Gastrocnemius medialis (tissue), 4 donors: Measurements from ENCODE around the gene VAMP8. TPM values are rescaled to one million over a fixed set of nuclear protein-coding genes. Genes with fewer than 3 reads are reported as not detected.

ENCODE experiments used
- ATAC-seq, 2 donors: fragments of 150-250 bp; one replicate each; pipeline ENCODE4 v1.9.1; 2016
- DNase-seq, 2 donors: peaks; one replicate each; pipeline ENCODE4 v3.0.0-alpha.2; 2019
- H3K27ac ChIP-seq, 4 donors: fragments of 200-600 bp; sonication (generic); 1 replicate in 1 of 4; 2 replicates in 3 of 4; pipeline ENCODE4 v1.5.1; 2016 to 2018; ENCODE audit warnings: mild to moderate bottlenecking in 2 of 4, moderate library complexity in 1 of 4
- H3K27me3 ChIP-seq, 3 donors: fragments of 200-600 bp; sonication (generic) in 2 of 3; 1 replicate in 1 of 3; 2 replicates in 2 of 3; pipeline versions ENCODE4 v1.5.1 to v1.6.0; 2016 to 2019; ENCODE audit warnings: mild to moderate bottlenecking in 1 of 3, moderate library complexity in 1 of 3
- H3K36me3 ChIP-seq, 2 donors: fragments of 200-600 bp; sonication (generic) in 1 of 2; one replicate each; pipeline ENCODE4 v1.5.1; 2017 to 2018
- H3K4me1 ChIP-seq, 2 donors: fragments of 200-600 bp; sonication (generic) in 1 of 2; one replicate each; pipeline ENCODE4 v1.5.1; 2016 to 2017; ENCODE audit warnings: mild to moderate bottlenecking in 2 of 2
- H3K4me3 ChIP-seq, 4 donors: fragments of 200-600 bp; sonication (generic) in 3 of 4; 1 replicate in 1 of 4; 2 replicates in 3 of 4; pipeline ENCODE4 v1.5.1; 2016 to 2019; ENCODE audit warnings: mild to moderate bottlenecking in 2 of 4
- H3K9me3 ChIP-seq, 3 donors: fragments of 200-600 bp; sonication (generic) in 2 of 3; 1 replicate in 1 of 3; 2 replicates in 2 of 3; pipeline ENCODE4 v1.5.1; 2016 to 2019
- POLR2A ChIP-seq, 2 donors: fragments of 450-650 bp; IDR thresholded peaks; one replicate each; pipeline ENCODE4 v1.6.1; 2017; ENCODE audit warnings: antibody characterized with exemption in 2 of 2, mild to moderate bottlenecking in 2 of 2, moderate library complexity in 2 of 2
- in situ Hi-C, 4 donors: fragments of 200-750 bp; cut with MboI; loops; one replicate each; pipeline versions ENCODE4 v1.15.0 to v1.8.0; 2017; ENCODE audit warnings: low sequenced_read_pairs in 4 of 4
- intact Hi-C: fragments of 100-400 bp; cut with DNase I; formaldehyde crosslinking; loops from one replicate; pipeline ENCODE4 v1.15.1; 2023; ENCODE audit warnings: low total_unique reads
- total RNA-seq, 4 donors: library from RNA; depleted of rRNA; stranded (reverse); fragments of >200 nt; gene quantifications; one replicate each; pipeline versions ENCODE4 v1.1.0 to v1.2.3, GENCODE V29; 2016
- TF ChIP-seq, protein P1 (sequence below), 5 experiments: fragments of 450-650 bp in 3 of 5; fragments of 200-600 bp in 2 of 5; sonication (generic) in 2 of 5; IDR thresholded peaks in 4 of 5; conservative IDR thresholded peaks in 1 of 5; 1 replicate in 4 of 5; 2 replicates in 1 of 5; pipeline ENCODE4 v1.5.1; 2016 to 2019; ENCODE audit warnings: antibody characterized with exemption in 5 of 5, mild to moderate bottlenecking in 3 of 5, moderate library complexity in 3 of 5

Gene VAMP8
- total RNA-seq, 4 donors from 2014 or later: 5.3 to 12.1 (median 7.1) TPM

- H3K27me3 ChIP-seq: no peaks in the 10 kb centered on the region
- in situ Hi-C loops: loop anchor here (10.0 to 25.0 kb wide), 2 partner anchors 456 to 459 kb away; no protein-coding TSS in a partner anchor
- no peaks in the 10 kb centered on the region for H3K4me1 ChIP-seq
- no peak for DNase-seq
- no peak for ATAC-seq
- intact Hi-C loops: no loop called here
- peaks cover 0 to 95% of the 10 kb centered on the region in 2 donors for H3K36me3 ChIP-seq
- no peak for TF ChIP-seq POLR2A (IDR thresholded peaks at IDR 0.05)
- TF ChIP-seq, protein P1, sequence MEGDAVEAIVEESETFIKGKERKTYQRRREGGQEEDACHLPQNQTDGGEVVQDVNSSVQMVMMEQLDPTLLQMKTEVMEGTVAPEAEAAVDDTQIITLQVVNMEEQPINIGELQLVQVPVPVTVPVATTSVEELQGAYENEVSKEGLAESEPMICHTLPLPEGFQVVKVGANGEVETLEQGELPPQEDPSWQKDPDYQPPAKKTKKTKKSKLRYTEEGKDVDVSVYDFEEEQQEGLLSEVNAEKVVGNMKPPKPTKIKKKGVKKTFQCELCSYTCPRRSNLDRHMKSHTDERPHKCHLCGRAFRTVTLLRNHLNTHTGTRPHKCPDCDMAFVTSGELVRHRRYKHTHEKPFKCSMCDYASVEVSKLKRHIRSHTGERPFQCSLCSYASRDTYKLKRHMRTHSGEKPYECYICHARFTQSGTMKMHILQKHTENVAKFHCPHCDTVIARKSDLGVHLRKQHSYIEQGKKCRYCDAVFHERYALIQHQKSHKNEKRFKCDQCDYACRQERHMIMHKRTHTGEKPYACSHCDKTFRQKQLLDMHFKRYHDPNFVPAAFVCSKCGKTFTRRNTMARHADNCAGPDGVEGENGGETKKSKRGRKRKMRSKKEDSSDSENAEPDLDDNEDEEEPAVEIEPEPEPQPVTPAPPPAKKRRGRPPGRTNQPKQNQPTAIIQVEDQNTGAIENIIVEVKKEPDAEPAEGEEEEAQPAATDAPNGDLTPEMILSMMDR (IDR thresholded peaks at IDR 0.05 in 4 of 5, conservative IDR thresholded peaks at IDR 0.05 in 1 of 5): no peak
- no peaks in the 10 kb centered on the region for H3K9me3 ChIP-seq
- no peak overlapping the region for H3K27ac ChIP-seq
- no peak overlapping the region for H3K4me3 ChIP-seq
Measured at GRCh38 chr2:85628658-85629057, 51.3 kb downstream of the VAMP8 start.

GRCh38 chr2:85631316-85631715 lies 53.9 kb downstream of the VAMP8 start:
- TF ChIP-seq, protein P1 (IDR thresholded peaks at IDR 0.05 in 4 of 5, conservative IDR thresholded peaks at IDR 0.05 in 1 of 5): no peak
- TF ChIP-seq POLR2A (IDR thresholded peaks at IDR 0.05): no peak
- Histone ChIP-seq H3K27me3 (no peaks in the 10 kb centered on the region), H3K9me3 (no peaks in the 10 kb centered on the region), H3K27ac (no peak overlapping the region), H3K36me3 (peaks cover 0 to 91% of the 10 kb centered on the region in 2 donors), H3K4me3 (no peak overlapping the region), H3K4me1 (no peaks in the 10 kb centered on the region)
- no peak for DNase-seq
- intact Hi-C loops: loop anchor here (10.0 kb wide), 1 partner anchor 443 kb away; no protein-coding TSS in a partner anchor
- no peak for ATAC-seq
- in situ Hi-C loops: loop anchor here (10.0 to 25.0 kb wide), 3 partner anchors 93 to 456 kb away; no protein-coding TSS in a partner anchor

Other genes with a start within 250 kb of the VAMP8 start
- 10 to 100 TPM; 29.5 to 81.7 (median 61.9) TPM for gene TGOLN2, start 249.6 kb upstream of the VAMP8 start, total RNA-seq
- gene RETSAT, start 223.1 kb upstream of the VAMP8 start, total RNA-seq: 100 to 1,000 TPM in 3 of 4 donors, 10 to 100 TPM in 1; 62.2 to 151 (median 116) TPM
- 10 to 100 TPM; 15.9 to 31.7 (median 25.0) TPM for gene ELMOD3, start 222.8 kb upstream of the VAMP8 start, total RNA-seq
- gene CAPG, start 167.2 kb upstream of the VAMP8 start, total RNA-seq: 10 to 100 TPM; 15.9 to 35.6 (median 23.1) TPM
- 1 to 10 TPM in 1 of 4 donors, not detected in 3; 3.5 TPM for gene SH2D6, start 158.9 kb upstream of the VAMP8 start, total RNA-seq
- gene MAT2A, start 38.4 kb upstream of the VAMP8 start, total RNA-seq: 100 to 1,000 TPM in 1 of 4 donors, 10 to 100 TPM in 3; 33.2 to 131 (median 56.0) TPM
- gene GGCX, start 16.1 kb upstream of the VAMP8 start, total RNA-seq: 10 to 100 TPM; 18.3 to 33.1 (median 28.2) TPM
- 10 to 100 TPM; 19.9 to 47.0 (median 36.9) TPM for gene VAMP5, start 6.8 kb downstream of the VAMP8 start, total RNA-seq
- 100 to 1,000 TPM; 207 to 235 (median 215) TPM for gene RNF181, start 18.2 kb downstream of the VAMP8 start, total RNA-seq
- gene TMEM150A, start 25.1 kb downstream of the VAMP8 start, total RNA-seq: 100 to 1,000 TPM in 1 of 4 donors, 10 to 100 TPM in 3; 44.4 to 102 (median 80.7) TPM
- 10 to 100 TPM; 28.4 to 35.4 (median 32.3) TPM for gene C2orf68, start 34.5 kb downstream of the VAMP8 start, total RNA-seq
- 100 to 1,000 TPM in 1 of 4 donors, 10 to 100 TPM in 3; 72.2 to 139 (median 92.1) TPM for gene USP39, start 38.6 kb downstream of the VAMP8 start, total RNA-seq
- gene SFTPB, start 90.6 kb downstream of the VAMP8 start, total RNA-seq: not detected
- gene GNLY, start 116.8 kb downstream of the VAMP8 start, total RNA-seq: 10 to 100 TPM in 2 of 4 donors, 1 to 10 TPM in 2; 3.6 to 36.1 (median 12.0) TPM
- 100 to 1,000 TPM; 122 to 266 (median 150) TPM for gene ATOH8, start 176.4 kb downstream of the VAMP8 start, total RNA-seq